Transverse colon (tissue), 4 donors: ENCODE data around the gene TRABD2B. TPM values are rescaled to one million over a fixed set of nuclear protein-coding genes. Genes with fewer than 3 reads are reported as not detected.

ENCODE experiments used
- DNase-seq: peaks from one replicate; pipeline ENCODE4 v3.0.0-alpha.2; 2019
- H3K27ac ChIP-seq, 4 donors: fragments of 200-600 bp; sonication (generic); 2 replicates each; pipeline ENCODE4 v1.5.1; 2016 to 2018; ENCODE audit warnings: inconsistent platforms in 4 of 4
- H3K27me3 ChIP-seq: fragments of 200-600 bp; sonication (generic); 2 replicates; pipeline ENCODE4 v1.5.1; 2017; ENCODE audit warnings: inconsistent platforms
- H3K36me3 ChIP-seq, 4 donors: fragments of 200-600 bp; sonication (generic); 2 replicates each; pipeline ENCODE4 v1.5.1; 2017 to 2019; ENCODE audit warnings: inconsistent platforms in 4 of 4
- H3K4me1 ChIP-seq, 4 donors: fragments of 200-600 bp; sonication (generic); 2 replicates each; pipeline ENCODE4 v1.5.1; 2017 to 2020; ENCODE audit warnings: inconsistent platforms in 4 of 4
- H3K4me3 ChIP-seq, 4 donors: fragments of 200-600 bp; sonication (generic); 1 replicate in 1 of 4; 2 replicates in 3 of 4; pipeline versions ENCODE4 v1.5.1 to v1.6.1; 2017 to 2019; ENCODE audit warnings: inconsistent platforms in 4 of 4
- H3K9me3 ChIP-seq, 2 donors: fragments of 200-600 bp; sonication (generic); 2 replicates each; pipeline ENCODE4 v1.5.1; 2017 to 2019; ENCODE audit warnings: inconsistent platforms in 2 of 2
- CTCF ChIP-seq, 5 experiments: fragments of 200-600 bp in 3 of 5; fragments of 450-650 bp in 2 of 5; sonication (generic) in 3 of 5; IDR thresholded peaks; 1 replicate in 2 of 5; 2 replicates in 3 of 5; pipeline ENCODE4 v1.5.1; 2016 to 2017; ENCODE audit warnings: antibody characterized with exemption in 5 of 5, inconsistent platforms in 3 of 5, mild to moderate bottlenecking in 2 of 5, moderate library complexity in 1 of 5
- EP300 ChIP-seq: sonication (generic); formaldehyde crosslinking; IDR thresholded peaks from one replicate; pipeline ENCODE4 v1.6.1; 2017; ENCODE audit warnings: antibody characterized with exemption, low read depth
- POLR2A ChIP-seq: fragments of 450-650 bp; IDR thresholded peaks from one replicate; pipeline ENCODE4 v1.6.1; 2016; ENCODE audit warnings: antibody characterized with exemption, mild to moderate bottlenecking, moderate library complexity
- POLR2AphosphoS5 ChIP-seq, 3 donors: sonication (generic); formaldehyde crosslinking; IDR thresholded peaks; one replicate each; pipeline ENCODE4 v1.6.1; 2016; ENCODE audit warnings: antibody characterized with exemption in 3 of 3
- WGBS, 2 donors: methylation state at CpG; one replicate each; pipeline ENCODE4 v1.1.5; 2018; ENCODE audit warnings: low coverage in 1 of 2; 5-methylcytosine and 5-hydroxymethylcytosine counted together
- in situ Hi-C, 4 donors: fragments of 200-750 bp; cut with MboI; loops; one replicate each; pipeline versions ENCODE4 v1.15.0 to v1.15.1; 2017; ENCODE audit warnings: low sequenced_read_pairs in 3 of 4, low pct_ligation_motif_present in 1 of 4, low pct_unique_long_range_greater_than_20kb in 1 of 4
- intact Hi-C: fragments of 100-400 bp; cut with DNase I; formaldehyde crosslinking; loops from one replicate; pipeline ENCODE4 v1.15.1; 2023; ENCODE audit warnings: low total_unique reads
- total RNA-seq, 4 donors: library from RNA; depleted of rRNA; stranded (reverse); fragments of >200 nt; gene quantifications; one replicate each; pipeline ENCODE4 v1.1.0, GENCODE V29; 2016

Gene TRABD2B
- total RNA-seq, 4 donors from 2014 or later, result 0.27 to 0.48 (median 0.37) TPM; not detected in 1

GRCh38 chr1:47849591-47850261 is 147.5 kb downstream of the TRABD2B start:
- in situ Hi-C loops, result no loop called here
- no peak for TF ChIP-seq POLR2A
- no peak for TF ChIP-seq EP300
- TF ChIP-seq POLR2AphosphoS5 (IDR thresholded peaks at IDR 0.05), result no peak
- no peak for TF ChIP-seq CTCF (IDR thresholded peaks at IDR 0.05)
- intact Hi-C loops, result no loop called here
- Histone ChIP-seq H3K27me3 (no peaks in the 10 kb centered on the region), H3K36me3 (no peaks in the 10 kb centered on the region), H3K27ac (no peak overlapping the region), H3K9me3 (no peaks in the 10 kb centered on the region), H3K4me1 (no peaks in the 10 kb centered on the region), H3K4me3 (no peak overlapping the region)
- DNase-seq, result no peak
- WGBS, 2 donors, result 87% methylated on average over 5 of the region's 5 CpGs; no CpG with 5 or more reads in 1 of the 2 donors

- 58% methylated on average over 4 of the region's 4 CpGs; no CpG with 5 or more reads in 1 of the 2 donors for WGBS, 2 donors
- H3K36me3 ChIP-seq, result no peaks in the 10 kb centered on the region
- TF ChIP-seq POLR2A (no peak), POLR2AphosphoS5 (IDR thresholded peaks at IDR 0.05) (no peak), CTCF (IDR thresholded peaks at IDR 0.05) (no peak), EP300 (no peak)
- no peaks in the 10 kb centered on the region for H3K9me3 ChIP-seq
- in situ Hi-C loops, result no loop called here
- no peak overlapping the region for H3K4me3 ChIP-seq
- H3K27me3 ChIP-seq, result no peaks in the 10 kb centered on the region
- peaks cover 0 to 5% (median 3%) of the 10 kb centered on the region in 4 donors for H3K4me1 ChIP-seq
- no peak for DNase-seq
- intact Hi-C loops, result no loop called here
- no peak overlapping the region for H3K27ac ChIP-seq
Observed at GRCh38 chr1:47849005-47849521, 148.1 kb downstream of the TRABD2B start.

- in situ Hi-C loops, result no loop called here
- WGBS, 2 donors, result 87 to 92% methylated on average over 8 to 9 of the region's 9 CpGs
- H3K27ac ChIP-seq, result no peak overlapping the region
- intact Hi-C loops, result no loop called here
- H3K36me3 ChIP-seq, result no peaks in the 10 kb centered on the region
- H3K9me3 ChIP-seq, result no peaks in the 10 kb centered on the region
- H3K4me3 ChIP-seq, result no peak overlapping the region
- H3K4me1 ChIP-seq, result peaks cover 0 to 11% (median 7%) of the 10 kb centered on the region in 4 donors
- H3K27me3 ChIP-seq, result no peaks in the 10 kb centered on the region
- no peak for DNase-seq
- TF ChIP-seq POLR2A (no peak), CTCF (IDR thresholded peaks at IDR 0.05) (no peak), EP300 (no peak), POLR2AphosphoS5 (IDR thresholded peaks at IDR 0.05) (no peak)
Observed at GRCh38 chr1:47847763-47848162, 149.4 kb downstream of the TRABD2B start.

- TF ChIP-seq POLR2AphosphoS5 (IDR thresholded peaks at IDR 0.05) (no peak), POLR2A (no peak), CTCF (IDR thresholded peaks at IDR 0.05) (no peak), EP300 (no peak)
- Histone ChIP-seq H3K36me3 (no peaks in the 10 kb centered on the region), H3K4me1 (peaks cover 0 to 11% (median 7%) of the 10 kb centered on the region in 4 donors), H3K27me3 (no peaks in the 10 kb centered on the region), H3K9me3 (no peaks in the 10 kb centered on the region), H3K27ac (no peak overlapping the region), H3K4me3 (no peak overlapping the region)
- no peak for DNase-seq
- intact Hi-C loops (no loop called here), in situ Hi-C loops (no loop called here)
- WGBS, 2 donors, result 80 to 87% methylated on average over 3 of the region's 3 CpGs
Observed at GRCh38 chr1:47844558-47844955, 152.6 kb downstream of the TRABD2B start.
